Parietal lobe (tissue), 1 donor: ENCODE data around the gene ACADSB. TPM values are rescaled to one million over a fixed set of nuclear protein-coding genes. Genes with fewer than 3 reads are reported as not detected.

Experiments
- total RNA-seq: library from RNA; depleted of rRNA; stranded (reverse); fragments of >200 nt; gene quantifications from one replicate; pipeline ENCODE4 v1.2.3, GENCODE V29; 2014

The ACADSB gene
- total RNA-seq, result 13.1 TPM

GRCh38 chr10:123008355-123009104 lies at the start of gene ACADSB, which contains the start of gene IKZF5:
Gene ACADSB (plus strand): TSS chr10:123009006. CDS start chr10:123009030, 24 bp downstream.
Gene IKZF5 (minus strand): TSS chr10:123008795. CDS start chr10:122998625, 10,170 bp downstream.

GRCh38 chr10:122980209-122981065 lies 28.4 kb upstream of the ACADSB start, which contains the start of gene PSTK:
Gene PSTK (plus strand): TSS chr10:122980401. CDS start chr10:122980480, 79 bp downstream.

Other genes starting within 250 kb of the ACADSB start
- gene CUZD1, start 163.1 kb upstream of the ACADSB start, total RNA-seq, result 2.8 TPM
- 18.8 TPM for gene FAM24B, start 129.4 kb upstream of the ACADSB start, total RNA-seq
- gene FAM24A, start 98.4 kb upstream of the ACADSB start, total RNA-seq, result not detected
- gene C10orf88, start 54.8 kb upstream of the ACADSB start, total RNA-seq, result 25.7 TPM
- 13.5 TPM for gene PSTK, start 28.6 kb upstream of the ACADSB start, total RNA-seq
- 17.2 TPM for gene IKZF5, start 211 bp upstream of the ACADSB start, total RNA-seq
- gene HMX3, start 127.0 kb downstream of the ACADSB start, total RNA-seq, result not detected
- not detected for gene HMX2, start 139.1 kb downstream of the ACADSB start, total RNA-seq
- 135 TPM for gene BUB3, start 145.4 kb downstream of the ACADSB start, total RNA-seq